ENCODE measurements around the gene FFAR4.

The FFAR4 gene

GRCh38 chr10:93573051-93573909 is 6.8 kb downstream of the FFAR4 start:
- DNase-seq, result no peak

GRCh38 chr10:93573924-93574323 is 7.5 kb downstream of the FFAR4 start:
- DNase-seq, result no peak

GRCh38 chr10:93576888-93577287 is 10.4 kb downstream of the FFAR4 start:
- no peak for DNase-seq

- DNase-seq, result no peak
Measured at GRCh38 chr10:93577565-93577964, 11.1 kb downstream of the FFAR4 start.

- no peak for DNase-seq
Measured at GRCh38 chr10:93579089-93579488, 12.6 kb downstream of the FFAR4 start.

- DNase-seq, result no peak
Measured at GRCh38 chr10:93579985-93580711, 13.7 kb downstream of the FFAR4 start.

- DNase-seq, result no peak
Measured at GRCh38 chr10:93580828-93581227, 14.4 kb downstream of the FFAR4 start.

GRCh38 chr10:93584445-93584844 is 18.0 kb downstream of the FFAR4 start:
- DNase-seq, result no peak

GRCh38 chr10:93589648-93590562 is 23.4 kb downstream of the FFAR4 start:
- no peak for DNase-seq

GRCh38 chr10:93590638-93591037 is 24.2 kb downstream of the FFAR4 start:
- DNase-seq, result no peak

GRCh38 chr10:93591065-93591808 is 24.8 kb downstream of the FFAR4 start:
- DNase-seq, result no peak

- DNase-seq, result no peak
Measured at GRCh38 chr10:93593254-93593653, 26.8 kb downstream of the FFAR4 start.

GRCh38 chr10:93593749-93594148 is 27.3 kb downstream of the FFAR4 start:
- DNase-seq, result no peak

GRCh38 chr10:93594518-93594917 is 28.1 kb downstream of the FFAR4 start:
- DNase-seq, result no peak

- DNase-seq, result no peak
Measured at GRCh38 chr10:93595378-93596161, 29.1 kb downstream of the FFAR4 start.

GRCh38 chr10:93596539-93596938 is 30.1 kb downstream of the FFAR4 start:
- no peak for DNase-seq

GRCh38 chr10:93597075-93597599 is 30.7 kb downstream of the FFAR4 start:
- no peak for DNase-seq

GRCh38 chr10:93598157-93598556 is 31.7 kb downstream of the FFAR4 start:
- no peak for DNase-seq

- DNase-seq, result no peak
Measured at GRCh38 chr10:93599335-93599734, 32.9 kb downstream of the FFAR4 start.

- no peak for DNase-seq
Measured at GRCh38 chr10:93599778-93600177, 33.3 kb downstream of the FFAR4 start.

Measured in T-helper 2 cell (primary cell).